GF-D8 (cell line): ENCODE data around the gene SLC38A2.
A peak's percentile ranks its signal among the peaks of the same experiment; 100 is the strongest.

ENCODE experiments used
- DNase-seq: peaks from one replicate; lab custom pipeline; 2025; lab: John Stamatoyannopoulos, UW

The SLC38A2 gene

GRCh38 chr12:46391630-46392029 lies 19.1 kb upstream of the SLC38A2 start:
- no peak for DNase-seq

- DNase-seq = no peak
Measured at GRCh38 chr12:46390881-46391280, 18.3 kb upstream of the SLC38A2 start.

- DNase-seq = no peak
Measured at GRCh38 chr12:46390304-46390703, 17.7 kb upstream of the SLC38A2 start.

GRCh38 chr12:46389031-46389616 lies 16.6 kb upstream of the SLC38A2 start:
- no peak for DNase-seq

GRCh38 chr12:46388427-46389021 lies 16.0 kb upstream of the SLC38A2 start:
- DNase-seq = no peak

- no peak for DNase-seq
Measured at GRCh38 chr12:46387670-46388069, 15.1 kb upstream of the SLC38A2 start.

GRCh38 chr12:46386877-46387629 lies 14.5 kb upstream of the SLC38A2 start:
- DNase-seq = peak; percentile 39

GRCh38 chr12:46386360-46386867 lies 13.8 kb upstream of the SLC38A2 start:
- DNase-seq = no peak

- no peak for DNase-seq
Measured at GRCh38 chr12:46385438-46385837, 12.9 kb upstream of the SLC38A2 start.

- no peak for DNase-seq
Measured at GRCh38 chr12:46384451-46385309, 12.1 kb upstream of the SLC38A2 start.

GRCh38 chr12:46383654-46384450 lies 11.3 kb upstream of the SLC38A2 start:
- DNase-seq = peak; percentile 66

- peak; percentile 93 for DNase-seq
Measured at GRCh38 chr12:46382964-46383653, 10.5 kb upstream of the SLC38A2 start.

- DNase-seq = no peak
Measured at GRCh38 chr12:46382408-46382963, 9.9 kb upstream of the SLC38A2 start.

GRCh38 chr12:46380881-46381280 lies 8.3 kb upstream of the SLC38A2 start:
- DNase-seq = no peak

- DNase-seq = no peak
Measured at GRCh38 chr12:46380022-46380796, 7.6 kb upstream of the SLC38A2 start.

- DNase-seq = no peak
Measured at GRCh38 chr12:46379352-46379751, 6.8 kb upstream of the SLC38A2 start.

- DNase-seq = no peak
Measured at GRCh38 chr12:46378530-46378929, 6.0 kb upstream of the SLC38A2 start.

GRCh38 chr12:46377678-46378077 lies 5.1 kb upstream of the SLC38A2 start:
- no peak for DNase-seq

- no peak for DNase-seq
Measured at GRCh38 chr12:46376579-46376978, 4.0 kb upstream of the SLC38A2 start.

GRCh38 chr12:46374711-46375110 lies 2.1 kb upstream of the SLC38A2 start:
- DNase-seq = no peak
